Measurements from ENCODE around the gene PTN.

The PTN gene, protein sequence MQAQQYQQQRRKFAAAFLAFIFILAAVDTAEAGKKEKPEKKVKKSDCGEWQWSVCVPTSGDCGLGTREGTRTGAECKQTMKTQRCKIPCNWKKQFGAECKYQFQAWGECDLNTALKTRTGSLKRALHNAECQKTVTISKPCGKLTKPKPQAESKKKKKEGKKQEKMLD

GRCh38 chr7:137343281-137343841 lies at the start of gene PTN:
TSS of gene PTN (minus strand) at chr7:137343733. CDS start at chr7:137254973, 88,760 bp downstream.
- FAIRE-seq (no peak), DNase-seq (ENCODE audit: insufficient read length, low spot score) (no peak)
- TF ChIP-seq, protein P1, sequence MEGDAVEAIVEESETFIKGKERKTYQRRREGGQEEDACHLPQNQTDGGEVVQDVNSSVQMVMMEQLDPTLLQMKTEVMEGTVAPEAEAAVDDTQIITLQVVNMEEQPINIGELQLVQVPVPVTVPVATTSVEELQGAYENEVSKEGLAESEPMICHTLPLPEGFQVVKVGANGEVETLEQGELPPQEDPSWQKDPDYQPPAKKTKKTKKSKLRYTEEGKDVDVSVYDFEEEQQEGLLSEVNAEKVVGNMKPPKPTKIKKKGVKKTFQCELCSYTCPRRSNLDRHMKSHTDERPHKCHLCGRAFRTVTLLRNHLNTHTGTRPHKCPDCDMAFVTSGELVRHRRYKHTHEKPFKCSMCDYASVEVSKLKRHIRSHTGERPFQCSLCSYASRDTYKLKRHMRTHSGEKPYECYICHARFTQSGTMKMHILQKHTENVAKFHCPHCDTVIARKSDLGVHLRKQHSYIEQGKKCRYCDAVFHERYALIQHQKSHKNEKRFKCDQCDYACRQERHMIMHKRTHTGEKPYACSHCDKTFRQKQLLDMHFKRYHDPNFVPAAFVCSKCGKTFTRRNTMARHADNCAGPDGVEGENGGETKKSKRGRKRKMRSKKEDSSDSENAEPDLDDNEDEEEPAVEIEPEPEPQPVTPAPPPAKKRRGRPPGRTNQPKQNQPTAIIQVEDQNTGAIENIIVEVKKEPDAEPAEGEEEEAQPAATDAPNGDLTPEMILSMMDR (IDR thresholded peaks at IDR 0.05; ENCODE audit: insufficient read depth, missing control alignments) = no peak

GRCh38 chr7:137390076-137390475 lies 46.5 kb upstream of the PTN start:
- DNase-seq (ENCODE audit: insufficient read length, low spot score) (no peak), FAIRE-seq (no peak)
- TF ChIP-seq, protein P1 (IDR thresholded peaks at IDR 0.05; ENCODE audit: insufficient read depth, missing control alignments) = no peak

GRCh38 chr7:137388916-137389315 lies 45.4 kb upstream of the PTN start:
- TF ChIP-seq, protein P1 (IDR thresholded peaks at IDR 0.05; ENCODE audit: insufficient read depth, missing control alignments) = no peak
- no peak for DNase-seq (ENCODE audit: insufficient read length, low spot score)
- no peak for FAIRE-seq

GRCh38 chr7:137386966-137387365 lies 43.4 kb upstream of the PTN start:
- DNase-seq (ENCODE audit: insufficient read length, low spot score) (no peak), FAIRE-seq (no peak)
- TF ChIP-seq, protein P1 (IDR thresholded peaks at IDR 0.05; ENCODE audit: insufficient read depth, missing control alignments) = no peak

DNA sequence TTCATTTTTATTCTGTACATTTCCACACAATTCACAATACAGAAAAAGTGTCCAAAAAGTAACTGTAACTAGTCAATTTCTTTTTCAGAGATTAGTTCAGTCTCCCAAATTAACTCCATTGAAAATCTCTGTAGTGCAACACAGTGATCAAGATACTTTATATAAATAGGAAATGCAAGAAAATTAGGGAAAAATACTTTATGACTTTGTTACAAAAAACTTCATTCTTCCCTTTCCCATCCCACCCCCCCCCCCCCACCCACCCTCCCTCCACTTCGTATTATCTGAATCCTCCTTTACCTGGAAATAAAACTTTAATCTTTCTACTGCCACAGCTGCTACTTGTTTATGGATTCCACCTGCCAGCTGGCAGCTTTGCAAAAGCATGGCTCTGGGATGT lies 37.5 kb upstream of the PTN start:
- FAIRE-seq (no peak), DNase-seq (ENCODE audit: insufficient read length, low spot score) (no peak)
- TF ChIP-seq, protein P1 (IDR thresholded peaks at IDR 0.05; ENCODE audit: insufficient read depth, missing control alignments) = no peak

DNA sequence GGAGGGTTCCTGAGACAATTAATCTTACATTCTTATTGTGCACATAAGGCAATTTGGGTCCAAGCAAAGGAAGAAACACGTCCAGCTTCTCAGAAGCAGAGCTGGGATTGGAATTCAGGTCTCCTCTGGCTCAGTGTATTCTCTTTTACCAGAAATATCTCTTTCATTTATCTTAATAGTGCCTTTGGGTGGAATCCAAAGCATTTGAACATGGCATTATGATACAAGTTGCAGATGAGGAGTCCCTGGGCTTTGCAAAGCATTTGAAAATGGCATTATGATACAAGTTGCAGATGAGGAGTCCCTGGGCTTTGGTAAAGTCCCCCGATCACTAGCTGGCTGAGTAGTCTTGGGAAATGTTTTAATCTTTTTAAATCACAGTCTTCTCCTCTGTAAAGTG lies 30.0 kb upstream of the PTN start:
- no peak for FAIRE-seq
- no peak for DNase-seq (ENCODE audit: insufficient read length, low spot score)
- TF ChIP-seq, protein P1 (IDR thresholded peaks at IDR 0.05; ENCODE audit: insufficient read depth, missing control alignments) = no peak

GRCh38 chr7:137371616-137372015 lies 28.1 kb upstream of the PTN start:
- DNase-seq (ENCODE audit: insufficient read length, low spot score) (no peak), FAIRE-seq (no peak)
- TF ChIP-seq, protein P1 (IDR thresholded peaks at IDR 0.05; ENCODE audit: insufficient read depth, missing control alignments) = no peak

Measured in D721Med (cell line).